ENCODE data around the gene ATG4B.

DNA sequence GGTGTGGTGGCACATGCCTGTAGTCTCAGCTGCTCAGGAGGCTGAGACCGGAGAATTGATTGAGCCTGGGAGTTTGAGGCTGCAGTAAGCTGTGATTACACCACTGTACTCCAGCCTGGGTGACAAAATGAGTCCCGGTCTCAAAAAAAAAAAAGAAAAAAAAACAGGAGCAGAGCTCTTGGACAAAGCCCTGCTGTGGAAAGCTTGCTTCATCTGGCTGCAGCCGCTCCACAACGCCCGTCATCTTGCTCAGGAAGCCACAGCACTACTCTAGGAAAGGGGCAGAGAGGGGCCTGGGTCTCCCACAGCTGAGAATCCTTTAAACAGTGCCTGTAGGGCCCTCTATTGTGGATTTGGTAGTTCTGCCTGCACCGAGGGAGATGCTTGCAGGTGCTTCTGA is 11.0 kb downstream of the ATG4B start:
- TF ChIP-seq POLR2A (IDR thresholded peaks at IDR 0.05; ENCODE audit: low read depth, low read length) (no peak), POLR2AphosphoS5 (IDR thresholded peaks at IDR 0.05; ENCODE audit: low read depth, low read length) (no peak), TAF1 (IDR thresholded peaks at IDR 0.05; ENCODE audit: borderline replicate concordance, low read depth, low read length) (no peak)

Data from GM12892 (cell line).